Fibroblast of mammary gland (primary cell): ENCODE measurements around the gene BAHD1.

Source experiments
- DNase-seq: peaks from one replicate; pipeline ENCODE4 v3.0.0-alpha.2; 2010; ENCODE audit warnings: low read depth
- H3K4me3 ChIP-seq: 2 replicates; pipeline ENCODE4 v1.5.1; 2011; ENCODE audit warnings: low read depth, mild to moderate bottlenecking, low read length, moderate library complexity; ENCODE audit not compliant: control insufficient read depth
- CTCF ChIP-seq: conservative IDR thresholded peaks from 2 replicates; pipeline ENCODE4 v1.5.1; 2011; ENCODE audit warnings: low read depth, low read length, inconsistent platforms; ENCODE audit not compliant: control insufficient read depth, insufficient read depth

The BAHD1 gene

GRCh38 chr15:40464595-40465185 lies 23.9 kb downstream of the BAHD1 start:
- TF ChIP-seq CTCF = no peak

GRCh38 chr15:40465939-40466338 lies 25.2 kb downstream of the BAHD1 start:
- no peak overlapping the region for H3K4me3 ChIP-seq
- no peak for DNase-seq
- TF ChIP-seq CTCF = no peak

More at GRCh38 chr15:40464595-40465185, 23.9 kb downstream of the BAHD1 start:
- no peak for DNase-seq
- no peak overlapping the region for H3K4me3 ChIP-seq

- no peak for DNase-seq
- no peak overlapping the region for H3K4me3 ChIP-seq
- TF ChIP-seq CTCF = no peak
Observed at GRCh38 chr15:40466426-40467260, 25.9 kb downstream of the BAHD1 start.

- no peak overlapping the region for H3K4me3 ChIP-seq
- no peak for TF ChIP-seq CTCF
Observed at GRCh38 chr15:40467261-40467615, 26.5 kb downstream of the BAHD1 start.

GRCh38 chr15:40468898-40469331 lies 28.2 kb downstream of the BAHD1 start:
- no peak for TF ChIP-seq CTCF
- no peak overlapping the region for H3K4me3 ChIP-seq
- no peak for DNase-seq

More at GRCh38 chr15:40467261-40467615, 26.5 kb downstream of the BAHD1 start:
- DNase-seq = no peak

GRCh38 chr15:40469776-40470390 lies 29.1 kb downstream of the BAHD1 start:
- no peak for DNase-seq
- no peak for TF ChIP-seq CTCF
- peak overlapping the region; percentile 48 for H3K4me3 ChIP-seq
